Measurements from ENCODE around the gene SMU1. TPM values are rescaled to one million over a fixed set of nuclear protein-coding genes. Genes with fewer than 3 reads are reported as not detected.

Gene SMU1
- total and polyA plus RNA-seq, 2 of the 13 experiments (the other 11 are each of a cell fraction or from before 2014, with no cell fraction given), result 12.9 to 36.6 TPM

GRCh38 chr9:33076046-33077004, at the start of gene SMU1 (continued):
- TF ChIP-seq THAP8 (CRISPR knock-in tag; IDR thresholded peaks at IDR 0.05; ENCODE audit: borderline replicate concordance) (peak; percentile 28; the same call in 1 of the 2 replicates), FOXP4 (CRISPR knock-in tag; IDR thresholded peaks at IDR 0.05) (peak; percentile 52), TSC22D2 (CRISPR knock-in tag; IDR thresholded peaks at IDR 0.05; ENCODE audit: borderline replicate concordance) (0 out of 2 replicates have a peak, but pooled peaks have one; percentile 52), ZNF276 (CRISPR knock-in tag; IDR thresholded peaks at IDR 0.05; ENCODE audit: low read depth) (0 out of 2 replicates have a peak, but pooled peaks have one; percentile 26), ZNF281 (CRISPR knock-in tag; IDR thresholded peaks at IDR 0.05; ENCODE audit: borderline replicate concordance) (no peak), NR3C1 (CRISPR knock-in tag; IDR thresholded peaks at IDR 0.05) (no peak), KMT2B (CRISPR knock-in tag; IDR thresholded peaks at IDR 0.05) (peak; percentile 95), KLF11 (CRISPR knock-in tag; IDR thresholded peaks at IDR 0.05) (no peak), ZNF800 (CRISPR knock-in tag; IDR thresholded peaks at IDR 0.05) (peak; percentile 74; the same call in 1 of the 2 replicates)
